Uterus (tissue), 2 donors: Measurements from ENCODE around the gene GALNT5.

ENCODE experiments used
- POLR2A ChIP-seq, 2 donors: fragments of 450-650 bp; IDR thresholded peaks; one replicate each; pipeline ENCODE4 v1.6.1; 2016; ENCODE audit warnings: antibody characterized with exemption in 2 of 2, mild to moderate bottlenecking in 1 of 2, moderate library complexity in 1 of 2
- TF ChIP-seq, protein P1 (sequence below), 4 experiments: fragments of 200-600 bp in 2 of 4; fragments of 450-650 bp in 2 of 4; sonication (generic) in 2 of 4; IDR thresholded peaks; one replicate each; pipeline ENCODE4 v1.5.1; 2016 to 2019; ENCODE audit warnings: antibody characterized with exemption in 4 of 4, mild to moderate bottlenecking in 2 of 4, moderate library complexity in 1 of 4

DNA sequence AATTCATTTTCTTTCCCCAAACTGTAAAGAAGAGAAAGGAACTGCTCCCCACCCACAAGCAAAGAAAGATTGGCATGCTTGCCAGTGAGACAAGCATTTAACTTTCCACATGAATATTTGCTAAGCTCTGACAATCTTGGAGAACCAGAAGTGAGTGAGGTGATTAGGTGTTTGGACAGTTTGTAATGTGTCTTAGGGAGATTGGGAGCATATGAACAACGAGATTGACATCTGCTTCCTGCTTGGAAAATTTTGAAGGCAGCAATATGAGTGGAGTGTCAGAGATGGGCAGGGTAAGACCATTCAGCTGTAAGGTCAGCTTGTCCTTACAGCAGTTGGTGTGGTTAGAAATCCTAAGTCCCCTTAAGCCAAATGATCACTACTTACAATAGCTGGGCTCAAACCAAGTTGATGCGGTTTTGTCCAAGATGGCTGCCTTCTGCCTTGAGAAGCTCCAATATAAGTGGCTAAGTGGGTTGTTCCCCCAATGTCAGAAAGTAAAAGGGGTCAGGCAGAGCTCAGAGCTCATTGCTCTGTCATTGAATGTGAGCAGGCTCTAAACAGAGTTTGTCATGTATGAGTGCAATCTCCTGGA, 36.0 kb upstream of the GALNT5 start:
- TF ChIP-seq, protein P1, sequence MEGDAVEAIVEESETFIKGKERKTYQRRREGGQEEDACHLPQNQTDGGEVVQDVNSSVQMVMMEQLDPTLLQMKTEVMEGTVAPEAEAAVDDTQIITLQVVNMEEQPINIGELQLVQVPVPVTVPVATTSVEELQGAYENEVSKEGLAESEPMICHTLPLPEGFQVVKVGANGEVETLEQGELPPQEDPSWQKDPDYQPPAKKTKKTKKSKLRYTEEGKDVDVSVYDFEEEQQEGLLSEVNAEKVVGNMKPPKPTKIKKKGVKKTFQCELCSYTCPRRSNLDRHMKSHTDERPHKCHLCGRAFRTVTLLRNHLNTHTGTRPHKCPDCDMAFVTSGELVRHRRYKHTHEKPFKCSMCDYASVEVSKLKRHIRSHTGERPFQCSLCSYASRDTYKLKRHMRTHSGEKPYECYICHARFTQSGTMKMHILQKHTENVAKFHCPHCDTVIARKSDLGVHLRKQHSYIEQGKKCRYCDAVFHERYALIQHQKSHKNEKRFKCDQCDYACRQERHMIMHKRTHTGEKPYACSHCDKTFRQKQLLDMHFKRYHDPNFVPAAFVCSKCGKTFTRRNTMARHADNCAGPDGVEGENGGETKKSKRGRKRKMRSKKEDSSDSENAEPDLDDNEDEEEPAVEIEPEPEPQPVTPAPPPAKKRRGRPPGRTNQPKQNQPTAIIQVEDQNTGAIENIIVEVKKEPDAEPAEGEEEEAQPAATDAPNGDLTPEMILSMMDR (IDR thresholded peaks at IDR 0.05) = no peak
- TF ChIP-seq POLR2A (IDR thresholded peaks at IDR 0.05) = no peak
